ENCODE data around the gene HSBP1. TPM values are rescaled to one million over a fixed set of nuclear protein-coding genes. Genes with fewer than 3 reads are reported as not detected.

Gene HSBP1
- total RNA-seq, 5 donors from 2014 or later (not counting 1 experiment from before 2014, with no cell fraction given): 17.7 to 33.3 (median 30.0) TPM

DNA sequence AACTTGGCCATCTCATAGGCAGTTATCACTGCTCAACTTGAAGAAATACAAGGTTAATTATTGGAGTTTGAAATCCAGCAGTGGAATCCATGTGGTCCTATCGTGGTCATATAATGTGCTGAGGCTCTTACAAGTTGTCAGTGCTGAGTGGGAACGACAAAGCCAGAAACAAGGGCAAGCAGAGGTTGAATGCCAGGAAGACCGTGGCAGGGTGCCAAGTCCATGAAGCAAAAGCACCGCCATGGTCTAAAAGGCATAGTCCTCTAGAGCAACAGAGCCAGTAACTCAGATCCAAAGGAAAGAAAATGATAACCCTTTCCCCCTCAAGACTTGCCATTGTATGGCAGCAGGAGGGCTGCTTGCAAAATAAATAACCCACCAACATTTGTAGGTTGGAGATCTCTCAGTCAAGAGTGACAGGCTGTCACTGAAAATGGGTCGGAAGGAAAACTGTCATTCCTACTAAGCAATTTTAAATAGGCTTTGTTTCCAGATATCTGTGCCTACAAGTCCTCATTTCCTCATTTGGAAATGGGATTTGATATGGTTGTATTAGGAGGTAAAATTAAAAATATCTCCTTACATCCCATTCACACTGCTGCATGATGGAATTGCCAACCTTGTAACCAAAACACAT lies 36.4 kb upstream of the HSBP1 start:
- H3K9me3 ChIP-seq: no peaks in the 10 kb centered on the region
- no peaks in the 10 kb centered on the region for H3K4me1 ChIP-seq (ENCODE audit: control insufficient read depth in 1 of 2, extremely low read depth in 1 of 2, insufficient read depth in 2 of 2, low read length in 2 of 2)
- no peak overlapping the region for H3K27ac Mint-ChIP-seq
- DNase-seq (no peak), ATAC-seq (replicated peaks in 1 of 4) (no peak)
- WGBS (ENCODE audit: insufficient coverage): 64% methylated on average over 3 of the region's 5 CpGs
- CTCF ChIA-PET: no interaction called here
- H3K4me1 Mint-ChIP-seq: peaks cover 0 to 4% (median 0%) of the 10 kb centered on the region in 3 donors
- no peak overlapping the region for H3K27ac ChIP-seq (ENCODE audit: low read length)
- H3K36me3 Mint-ChIP-seq: no peaks in the 10 kb centered on the region
- H3K36me3 ChIP-seq (ENCODE audit: control insufficient read depth in 2 of 2, extremely low read depth in 1 of 2, insufficient read depth in 1 of 2, low read length in 1 of 2): no peaks in the 10 kb centered on the region
- H3K4me3 ChIP-seq (ENCODE audit: control insufficient read depth in 1 of 2, extremely low read depth in 1 of 2, low read length in 1 of 2): no peak overlapping the region
- no peaks in the 10 kb centered on the region for H3K9me3 Mint-ChIP-seq
- peaks cover 18% of the 10 kb centered on the region in 2 donors for H3K27me3 Mint-ChIP-seq
- POLR2A ChIA-PET: no interaction called here
- peaks cover 0 to 14% of the 10 kb centered on the region in 2 experiments for H3K27me3 ChIP-seq (replicated peaks in 1 of 2; ENCODE audit: control insufficient read depth in 2 of 2, extremely low read depth in 1 of 2, insufficient read depth in 2 of 2, low read length in 1 of 2)
- no peak overlapping the region for H3K4me3 Mint-ChIP-seq

DNA sequence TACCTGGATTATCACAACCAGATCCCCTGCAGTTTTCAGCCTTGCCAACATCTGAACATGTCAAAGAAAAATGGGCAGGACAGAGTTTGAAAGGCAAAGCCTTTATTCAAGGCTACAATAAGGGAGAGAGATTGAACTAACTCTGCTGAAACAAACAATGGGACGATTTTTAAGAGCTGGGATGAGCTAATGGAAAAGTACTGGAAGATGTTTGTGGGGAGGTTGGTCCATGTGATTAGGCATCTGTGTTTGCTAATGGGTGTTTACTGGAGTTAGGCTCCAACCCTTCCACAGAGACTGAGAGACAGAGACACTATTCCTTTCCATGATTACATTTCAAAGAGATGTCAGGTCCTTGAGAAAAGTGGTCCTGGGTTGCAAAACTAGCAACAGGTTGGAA lies 35.0 kb upstream of the HSBP1 start:
- Mint-ChIP-seq H3K36me3 (no peaks in the 10 kb centered on the region), H3K4me3 (no peak overlapping the region), H3K27ac (no peak overlapping the region), H3K9me3 (no peaks in the 10 kb centered on the region), H3K4me1 (peaks cover 0 to 4% (median 0%) of the 10 kb centered on the region in 3 donors), H3K27me3 (peaks cover 14 to 18% of the 10 kb centered on the region in 2 donors)
- Histone ChIP-seq H3K27ac (ENCODE audit: low read length) (no peak overlapping the region), H3K9me3 (no peaks in the 10 kb centered on the region), H3K4me1 (ENCODE audit: control insufficient read depth in 1 of 2, extremely low read depth in 1 of 2, insufficient read depth in 2 of 2, low read length in 2 of 2) (no peaks in the 10 kb centered on the region), H3K27me3 (replicated peaks in 1 of 2; ENCODE audit: control insufficient read depth in 2 of 2, extremely low read depth in 1 of 2, insufficient read depth in 2 of 2, low read length in 1 of 2) (peaks cover 0 to 19% of the 10 kb centered on the region in 2 experiments), H3K4me3 (ENCODE audit: control insufficient read depth in 1 of 2, extremely low read depth in 1 of 2, low read length in 1 of 2) (no peak overlapping the region), H3K36me3 (ENCODE audit: control insufficient read depth in 2 of 2, extremely low read depth in 1 of 2, insufficient read depth in 1 of 2, low read length in 1 of 2) (no peaks in the 10 kb centered on the region)
- DNase-seq (no peak), ATAC-seq (replicated peaks in 1 of 4) (no peak)
- ChIA-PET POLR2A (no interaction called here), CTCF (no interaction called here)
- WGBS (ENCODE audit: insufficient coverage): no CpG with 5 or more reads among the region's 1 CpG

DNA sequence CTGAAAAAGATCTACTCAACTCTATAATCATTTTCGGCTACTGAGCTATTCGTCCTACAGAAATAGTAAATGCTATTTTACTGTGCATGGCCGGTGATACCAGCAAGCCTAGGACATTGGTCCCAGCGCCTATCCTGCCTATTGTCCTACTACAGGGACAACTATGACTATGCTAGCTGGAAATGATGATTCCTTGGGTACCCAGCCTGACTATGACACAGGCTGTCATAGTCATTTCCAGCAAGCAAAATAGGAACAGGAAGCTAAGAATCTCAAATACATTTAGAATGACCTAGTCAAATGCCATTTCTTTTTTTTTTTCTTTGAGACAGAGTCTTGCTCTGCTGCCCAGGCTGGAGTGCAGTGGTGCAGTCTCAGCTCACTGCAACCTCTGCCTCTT lies 33.7 kb upstream of the HSBP1 start:
- 57% methylated on average over 1 of the region's 4 CpGs for WGBS (ENCODE audit: insufficient coverage)

DNA sequence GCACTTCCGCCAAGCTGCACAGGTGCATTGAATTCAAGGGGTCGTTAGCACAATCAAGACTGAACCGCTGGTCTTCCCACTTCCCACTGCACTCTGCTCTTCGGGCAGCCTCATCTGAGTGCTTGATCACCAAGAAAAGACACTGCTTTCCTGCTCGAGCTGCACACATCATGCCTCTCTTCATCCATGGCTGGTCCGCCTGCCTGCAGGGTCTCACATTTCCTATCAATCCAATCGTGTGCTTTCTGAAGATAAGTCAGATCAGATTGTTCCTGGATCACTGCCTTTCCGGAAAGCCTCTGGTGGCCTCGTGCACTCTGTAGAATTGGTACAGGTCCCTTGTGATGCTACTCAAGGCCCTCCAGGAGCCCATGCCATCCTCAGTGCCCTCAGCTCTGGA lies 30.8 kb upstream of the HSBP1 start:
- no peaks in the 10 kb centered on the region for H3K36me3 ChIP-seq (ENCODE audit: control insufficient read depth in 2 of 2, extremely low read depth in 1 of 2, insufficient read depth in 1 of 2, low read length in 1 of 2)
- ChIA-PET CTCF (no interaction called here), POLR2A (no interaction called here)
- Mint-ChIP-seq H3K27ac (no peak overlapping the region), H3K36me3 (no peaks in the 10 kb centered on the region), H3K4me3 (no peak overlapping the region), H3K27me3 (peaks cover 5 to 13% of the 10 kb centered on the region in 2 donors), H3K4me1 (no peaks in the 10 kb centered on the region), H3K9me3 (no peaks in the 10 kb centered on the region)
- ATAC-seq (replicated peaks in 1 of 4): no peak
- DNase-seq: no peak
- no peaks in the 10 kb centered on the region for H3K4me1 ChIP-seq (ENCODE audit: control insufficient read depth in 1 of 2, extremely low read depth in 1 of 2, insufficient read depth in 2 of 2, low read length in 2 of 2)
- 77% methylated on average over 9 of the region's 9 CpGs for WGBS (ENCODE audit: insufficient coverage)
- H3K9me3 ChIP-seq: no peaks in the 10 kb centered on the region
- peaks cover 0 to 17% of the 10 kb centered on the region in 2 experiments for H3K27me3 ChIP-seq (replicated peaks in 1 of 2; ENCODE audit: control insufficient read depth in 2 of 2, extremely low read depth in 1 of 2, insufficient read depth in 2 of 2, low read length in 1 of 2)
- H3K4me3 ChIP-seq (ENCODE audit: control insufficient read depth in 1 of 2, extremely low read depth in 1 of 2, low read length in 1 of 2): no peak overlapping the region
- H3K27ac ChIP-seq (ENCODE audit: low read length): no peak overlapping the region

More for the DNA sequence above, 33.7 kb upstream of the HSBP1 start:
- no peak overlapping the region for H3K4me3 Mint-ChIP-seq
- Histone ChIP-seq H3K36me3 (ENCODE audit: control insufficient read depth in 2 of 2, extremely low read depth in 1 of 2, insufficient read depth in 1 of 2, low read length in 1 of 2) (no peaks in the 10 kb centered on the region), H3K27ac (ENCODE audit: low read length) (no peak overlapping the region), H3K4me1 (ENCODE audit: control insufficient read depth in 1 of 2, extremely low read depth in 1 of 2, insufficient read depth in 2 of 2, low read length in 2 of 2) (no peaks in the 10 kb centered on the region), H3K27me3 (replicated peaks in 1 of 2; ENCODE audit: control insufficient read depth in 2 of 2, extremely low read depth in 1 of 2, insufficient read depth in 2 of 2, low read length in 1 of 2) (peaks cover 0 to 19% of the 10 kb centered on the region in 2 experiments), H3K4me3 (ENCODE audit: control insufficient read depth in 1 of 2, extremely low read depth in 1 of 2, low read length in 1 of 2) (no peak overlapping the region), H3K9me3 (no peaks in the 10 kb centered on the region)
- H3K36me3 Mint-ChIP-seq: no peaks in the 10 kb centered on the region
- ATAC-seq (replicated peaks in 1 of 4) (no peak), DNase-seq (no peak)
- POLR2A ChIA-PET: no interaction called here
- H3K4me1 Mint-ChIP-seq: peaks cover 0 to 4% (median 0%) of the 10 kb centered on the region in 3 donors
- CTCF ChIA-PET: no interaction called here
- no peak overlapping the region for H3K27ac Mint-ChIP-seq
- H3K27me3 Mint-ChIP-seq: peaks cover 16 to 17% of the 10 kb centered on the region in 2 donors
- no peaks in the 10 kb centered on the region for H3K9me3 Mint-ChIP-seq

DNA sequence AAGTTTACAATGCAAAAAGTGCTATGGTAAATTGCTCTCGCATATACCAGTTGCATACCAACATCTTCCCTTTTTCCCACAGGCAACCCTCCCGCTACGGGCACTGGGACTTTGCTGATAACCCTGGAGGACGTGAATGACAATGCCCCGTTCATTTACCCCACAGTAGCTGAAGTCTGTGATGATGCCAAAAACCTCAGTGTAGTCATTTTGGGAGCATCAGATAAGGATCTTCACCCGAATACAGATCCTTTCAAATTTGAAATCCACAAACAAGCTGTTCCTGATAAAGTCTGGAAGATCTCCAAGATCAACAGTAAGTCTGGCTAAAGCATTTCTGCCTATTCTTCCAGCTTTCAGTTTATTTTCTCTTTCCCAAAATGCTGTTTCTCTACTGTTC lies 27.9 kb upstream of the HSBP1 start:
- Mint-ChIP-seq H3K27me3 (peaks cover 13 to 21% of the 10 kb centered on the region in 2 donors), H3K9me3 (peaks cover 0 to 4% (median 0%) of the 10 kb centered on the region in 3 donors), H3K4me3 (no peak overlapping the region), H3K27ac (no peak overlapping the region), H3K36me3 (no peaks in the 10 kb centered on the region), H3K4me1 (no peaks in the 10 kb centered on the region)
- Histone ChIP-seq H3K36me3 (ENCODE audit: control insufficient read depth in 2 of 2, extremely low read depth in 1 of 2, insufficient read depth in 1 of 2, low read length in 1 of 2) (no peaks in the 10 kb centered on the region), H3K27ac (ENCODE audit: low read length) (no peak overlapping the region), H3K9me3 (no peaks in the 10 kb centered on the region), H3K4me3 (ENCODE audit: control insufficient read depth in 1 of 2, extremely low read depth in 1 of 2, low read length in 1 of 2) (no peak overlapping the region), H3K27me3 (replicated peaks in 1 of 2; ENCODE audit: control insufficient read depth in 2 of 2, extremely low read depth in 1 of 2, insufficient read depth in 2 of 2, low read length in 1 of 2) (peaks cover 0 to 14% of the 10 kb centered on the region in 2 experiments), H3K4me1 (ENCODE audit: control insufficient read depth in 1 of 2, extremely low read depth in 1 of 2, insufficient read depth in 2 of 2, low read length in 2 of 2) (no peaks in the 10 kb centered on the region)
- WGBS (ENCODE audit: insufficient coverage): 67% methylated on average over 4 of the region's 6 CpGs
- POLR2A ChIA-PET: no interaction called here
- DNase-seq: no peak
- no peak for ATAC-seq (replicated peaks in 1 of 4)
- CTCF ChIA-PET: no interaction called here

DNA sequence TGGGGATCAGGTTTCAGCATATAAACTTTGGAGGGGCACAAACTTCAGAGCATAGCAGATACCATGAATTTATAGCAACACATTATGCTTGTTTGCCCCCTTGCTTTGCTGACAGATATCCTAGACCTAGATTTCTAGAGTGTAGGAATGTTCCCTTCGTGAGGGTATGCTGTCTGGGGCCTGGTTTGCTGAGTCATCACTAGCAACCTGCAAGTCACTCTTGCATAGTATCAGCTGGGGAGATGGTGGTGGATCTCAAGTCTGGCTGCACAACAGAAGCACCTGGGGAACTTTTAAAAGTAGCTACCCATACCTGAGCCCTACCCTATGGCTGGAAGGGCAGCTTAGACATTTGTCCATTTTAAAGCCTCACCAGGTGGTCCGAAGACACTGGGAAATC lies 22.3 kb upstream of the HSBP1 start:
- Histone ChIP-seq H3K36me3 (ENCODE audit: control insufficient read depth in 2 of 2, extremely low read depth in 1 of 2, insufficient read depth in 1 of 2, low read length in 1 of 2) (no peaks in the 10 kb centered on the region), H3K9me3 (no peaks in the 10 kb centered on the region), H3K27me3 (replicated peaks in 1 of 2; ENCODE audit: control insufficient read depth in 2 of 2, extremely low read depth in 1 of 2, insufficient read depth in 2 of 2, low read length in 1 of 2) (no peaks in the 10 kb centered on the region), H3K27ac (ENCODE audit: low read length) (no peak overlapping the region), H3K4me1 (ENCODE audit: control insufficient read depth in 1 of 2, extremely low read depth in 1 of 2, insufficient read depth in 2 of 2, low read length in 2 of 2) (no peaks in the 10 kb centered on the region), H3K4me3 (ENCODE audit: control insufficient read depth in 1 of 2, extremely low read depth in 1 of 2, low read length in 1 of 2) (no peak overlapping the region)
- ATAC-seq (replicated peaks in 1 of 4) (no peak), DNase-seq (no peak)
- H3K4me1 Mint-ChIP-seq: no peaks in the 10 kb centered on the region
- H3K27me3 Mint-ChIP-seq: peaks cover 17 to 24% of the 10 kb centered on the region in 2 donors
- H3K9me3 Mint-ChIP-seq: peaks cover 0 to 9% (median 0%) of the 10 kb centered on the region in 3 donors
- no peaks in the 10 kb centered on the region for H3K36me3 Mint-ChIP-seq
- ChIA-PET POLR2A (no interaction called here), CTCF (no interaction called here)
- H3K4me3 Mint-ChIP-seq: no peak overlapping the region
- no peak overlapping the region for H3K27ac Mint-ChIP-seq
- WGBS (ENCODE audit: insufficient coverage): no CpG with 5 or more reads among the region's 2 CpGs
